Caco-2 (cell line): ENCODE measurements around the gene OSGEPL1. TPM values are rescaled to one million over a fixed set of nuclear protein-coding genes. Genes with fewer than 3 reads are reported as not detected.

Experiments
- BruUV-seq: library from RNA; stranded (reverse); fragments of 400-500 nt; replicated peaks from 2 replicates; lab custom pipeline; 2021; lab: Mats Ljungman, UMichigan
- CTCF ChIA-PET: fragments of 300-600 bp; sonication (Branson Sonifier 250); formaldehyde crosslinking; loops from one replicate; lab custom pipeline; 2022; ENCODE audit warnings: antibody characterized with exemption; lab: Charles Lee
- POLR2A ChIA-PET: fragments of 300-600 bp; sonication (Branson Sonifier 250); formaldehyde crosslinking; loops from one replicate; lab custom pipeline; 2022; ENCODE audit warnings: antibody characterized with exemption; lab: Charles Lee
- DNase-seq, 2 experiments: peaks; one replicate each; pipeline versions ENCODE4 v3.0.0 to v3.0.0-alpha.2; 2020 to 2022
- H3K27me3 ChIP-seq: replicated peaks from 2 replicates; pipeline ENCODE4 v1.6.0; 2011; ENCODE audit warnings: low read length; ENCODE audit not compliant: control insufficient read depth, insufficient read depth
- H3K36me3 ChIP-seq: 2 replicates; pipeline ENCODE4 v1.5.1; 2011; ENCODE audit warnings: low read length; ENCODE audit not compliant: control insufficient read depth, insufficient read depth
- H3K4me1 ChIP-seq: fragments of 250-450 bp; sonication (Bioruptor Pico); 2 replicates; pipeline ENCODE4 v1.5.1; 2020; ENCODE audit warnings: mild to moderate bottlenecking
- H3K4me3 ChIP-seq: 2 replicates; pipeline ENCODE4 v1.5.1; 2011; ENCODE audit warnings: low read depth, mild to moderate bottlenecking, control low read depth, low read length
- H3K9me3 ChIP-seq: fragments of 250-450 bp; sonication (Bioruptor Pico); 2 replicates; pipeline ENCODE4 v1.5.1; 2020; ENCODE audit warnings: mild to moderate bottlenecking, moderate library complexity
- H3K27ac Mint-ChIP-seq: one replicate; pipeline ENCODE4 v1.8.0; 2022; ENCODE audit warnings: mixed read lengths; ENCODE audit not compliant: unreplicated experiment
- H3K27me3 Mint-ChIP-seq: one replicate; pipeline ENCODE4 v1.8.0; 2022; ENCODE audit warnings: mixed read lengths; ENCODE audit not compliant: insufficient read depth, unreplicated experiment
- H3K36me3 Mint-ChIP-seq: one replicate; pipeline ENCODE4 v1.8.0; 2022; ENCODE audit warnings: mild to moderate bottlenecking, mixed read lengths; ENCODE audit not compliant: insufficient read depth, unreplicated experiment
- H3K4me1 Mint-ChIP-seq: one replicate; pipeline ENCODE4 v1.8.0; 2022; ENCODE audit warnings: low read depth, mixed read lengths; ENCODE audit not compliant: unreplicated experiment
- H3K4me3 Mint-ChIP-seq: one replicate; pipeline ENCODE4 v1.8.0; 2022; ENCODE audit warnings: mild to moderate bottlenecking, moderate library complexity, mixed read lengths; ENCODE audit not compliant: unreplicated experiment
- H3K9me3 Mint-ChIP-seq: one replicate; pipeline ENCODE4 v1.8.0; 2022; ENCODE audit warnings: mixed read lengths; ENCODE audit not compliant: unreplicated experiment
- CTCF ChIP-seq, 2 experiments: fragments of 200-600 bp in 1 of 2; IDR thresholded peaks; 1 replicate in 1 of 2; 2 replicates in 1 of 2; pipeline versions ENCODE4 v1.5.1 to v1.8.0; 2011 to 2022; ENCODE audit warnings: antibody characterized with exemption in 1 of 2, control low read depth in 1 of 2, inconsistent platforms in 1 of 2, low read depth in 1 of 2, low read length in 1 of 2, mild to moderate bottlenecking in 1 of 2, moderate library complexity in 1 of 2; ENCODE audit not compliant: insufficient read depth in 1 of 2, severe bottlenecking in 1 of 2, unreplicated experiment in 1 of 2
- intact Hi-C: fragments of 100-400 bp; cut with micrococcal nuclease; formaldehyde crosslinking; loops from one replicate; pipeline ENCODE4 v1.10.0; 2022; ENCODE audit not compliant: unreplicated experiment
- total RNA-seq: library from RNA; stranded (reverse); gene quantifications from 2 replicates; pipeline ENCODE4 v1.2.3, GENCODE V29; 2022

OSGEPL1 gene
- total RNA-seq, 1 experiment from 2014 or later: 5.0 TPM

GRCh38 chr2:189702071-189702470 lies 60.5 kb downstream of the OSGEPL1 start:
- peak; percentile 31 to 41 for TF ChIP-seq CTCF (IDR thresholded peaks at IDR 0.05; ENCODE audit: insufficient read depth in 1 of 2, low read depth in 1 of 2, low read length in 1 of 2, severe bottlenecking in 1 of 2, unreplicated experiment in 1 of 2)
- peak in 1 of 2 experiments; percentile 22 for DNase-seq
- H3K4me3 ChIP-seq: no peak overlapping the region

GRCh38 chr2:189700681-189701080 lies 61.9 kb downstream of the OSGEPL1 start:
- Histone ChIP-seq H3K9me3 (no peaks in the 10 kb centered on the region), H3K36me3 (no peaks in the 10 kb centered on the region), H3K4me3 (no peak overlapping the region), H3K4me1 (no peaks in the 10 kb centered on the region), H3K27me3 (no peaks in the 10 kb centered on the region)
- H3K27me3 Mint-ChIP-seq: no peaks in the 10 kb centered on the region
- no TSS peak for BruUV-seq
- H3K27ac Mint-ChIP-seq: no peak overlapping the region
- POLR2A ChIA-PET: no interaction called here
- no peak for DNase-seq
- intact Hi-C loops: no loop called here
- H3K36me3 Mint-ChIP-seq: no peaks in the 10 kb centered on the region
- TF ChIP-seq CTCF (IDR thresholded peaks at IDR 0.05; ENCODE audit: insufficient read depth in 1 of 2, low read depth in 1 of 2, low read length in 1 of 2, severe bottlenecking in 1 of 2, unreplicated experiment in 1 of 2): no peak
- no peaks in the 10 kb centered on the region for H3K4me1 Mint-ChIP-seq
- no peak overlapping the region for H3K4me3 Mint-ChIP-seq
- H3K9me3 Mint-ChIP-seq: no peaks in the 10 kb centered on the region
- CTCF ChIA-PET: no interaction called here

More at GRCh38 chr2:189702071-189702470, 60.5 kb downstream of the OSGEPL1 start:
- no peaks in the 10 kb centered on the region for H3K4me1 ChIP-seq
- POLR2A ChIA-PET: no interaction called here
- H3K36me3 Mint-ChIP-seq: no peaks in the 10 kb centered on the region
- intact Hi-C loops: loop anchor here (1.0 kb wide), 1 partner anchor 28 kb away; the partner anchor contains the start of gene ANKAR
- H3K27me3 ChIP-seq: no peaks in the 10 kb centered on the region
- no TSS peak for BruUV-seq
- CTCF ChIA-PET: no interaction called here
- H3K27ac Mint-ChIP-seq: no peak overlapping the region
- H3K4me1 Mint-ChIP-seq: no peaks in the 10 kb centered on the region
- H3K9me3 Mint-ChIP-seq: no peaks in the 10 kb centered on the region
- H3K27me3 Mint-ChIP-seq: no peaks in the 10 kb centered on the region
- H3K4me3 Mint-ChIP-seq: no peak overlapping the region
- no peaks in the 10 kb centered on the region for H3K9me3 ChIP-seq
- H3K36me3 ChIP-seq: no peaks in the 10 kb centered on the region

- intact Hi-C loops: loop anchor here (1.0 kb wide), 2 partner anchors 24 to 37 kb away; partner anchors contain the start of genes ANKAR and ASNSD1
- DNase-seq: peak in 1 of 2 experiments; percentile 37
- Histone ChIP-seq H3K4me3 (no peak overlapping the region), H3K27me3 (no peaks in the 10 kb centered on the region), H3K4me1 (no peaks in the 10 kb centered on the region), H3K36me3 (no peaks in the 10 kb centered on the region), H3K9me3 (no peaks in the 10 kb centered on the region)
- CTCF ChIA-PET: interaction anchor here (0.7 to 1.1 kb wide), 5 partner anchors 13 to 327 kb away, joined by 3 to 6 read pairs (median 3); no protein-coding TSS in a partner anchor
- Mint-ChIP-seq H3K36me3 (no peaks in the 10 kb centered on the region), H3K9me3 (no peaks in the 10 kb centered on the region), H3K4me1 (no peaks in the 10 kb centered on the region), H3K27ac (no peak overlapping the region), H3K27me3 (no peaks in the 10 kb centered on the region), H3K4me3 (no peak overlapping the region)
- POLR2A ChIA-PET: no interaction called here
- TF ChIP-seq CTCF (IDR thresholded peaks at IDR 0.05; ENCODE audit: insufficient read depth in 1 of 2, low read depth in 1 of 2, low read length in 1 of 2, severe bottlenecking in 1 of 2, unreplicated experiment in 1 of 2): peak; percentile 48 to 69
- BruUV-seq: no TSS peak
Observed at GRCh38 chr2:189698020-189698887, 64.3 kb downstream of the OSGEPL1 start.

Other genes starting within 250 kb of the OSGEPL1 start
- 78.1 and 109 TPM in 2 replicates for gene SLC40A1, start 182.0 kb downstream of the OSGEPL1 start, total RNA-seq
- 39.2 and 49.4 TPM in 2 replicates for gene ASNSD1, start 101.3 kb downstream of the OSGEPL1 start, total RNA-seq
- 2.2 and 4.7 TPM in 2 replicates for gene ANKAR, start 88.1 kb downstream of the OSGEPL1 start, total RNA-seq
- gene ORMDL1, start 21.5 kb upstream of the OSGEPL1 start, total RNA-seq: 52.1 and 52.7 TPM in 2 replicates
- 38.1 and 40.2 TPM in 2 replicates for gene PMS1, start 21.7 kb upstream of the OSGEPL1 start, total RNA-seq